HL-60 (cell line): ENCODE measurements around the gene NRXN3.

Experiments
- CTCF ChIP-seq: IDR thresholded peaks from one replicate; pipeline ENCODE4 v1.5.1; 2011; ENCODE audit warnings: low read length, control low read depth, inconsistent platforms; ENCODE audit not compliant: insufficient read depth
- GABPA ChIP-seq: IDR thresholded peaks from 2 replicates; pipeline ENCODE4 v1.6.1; 2012; ENCODE audit warnings: low read depth
- POLR2AphosphoS5 ChIP-seq: IDR thresholded peaks from 2 replicates; pipeline ENCODE4 v1.6.1; 2012; ENCODE audit warnings: low read depth
- REST ChIP-seq: IDR thresholded peaks from 2 replicates; pipeline ENCODE4 v1.6.1; 2012; ENCODE audit warnings: low read depth; ENCODE audit not compliant: insufficient replicate concordance
- SPI1 ChIP-seq: IDR thresholded peaks from 2 replicates; pipeline ENCODE4 v1.6.1; 2012; ENCODE audit warnings: low read depth, mild to moderate bottlenecking, borderline replicate concordance

- TF ChIP-seq CTCF (no peak), REST (no peak), POLR2AphosphoS5 (no peak), GABPA (no peak), SPI1 (no peak)
These were observed 27.2 kb upstream of the NRXN3 start for GRCh38 chr14:78142998-78143397.
